K562 (cell line): ENCODE measurements around the gene CYP26A1. TPM values are rescaled to one million over a fixed set of nuclear protein-coding genes. Genes with fewer than 3 reads are reported as not detected.

Experiments
- ATAC-seq: fragments of 200-7000 bp; cut with Tn5 transposase; 3 replicates; pipeline ENCODE4 v1.9.1; 2020; ENCODE audit warnings: moderate library complexity
- BruUV-seq: library from RNA; stranded (reverse); fragments of 400-500 nt; replicated peaks from 2 replicates; lab custom pipeline; 2021; lab: Mats Ljungman, UMichigan
- CTCF ChIA-PET: fragments of 300-600 bp; formaldehyde crosslinking; extraction: SDS; loops from one replicate; lab custom pipeline; 2021; ENCODE audit warnings: low intra/inter-chr PET ratio; lab: Yijun Ruan, JAX
- POLR2A ChIA-PET: fragments of 300-600, 350-650 bp; sonication (Branson Sonifier 250); formaldehyde crosslinking; extraction: SDS; loops from one replicate; lab custom pipeline; 2021; ENCODE audit warnings: antibody characterized with exemption, inconsistent platforms; lab: Yijun Ruan, JAX
- DNase-seq, 4 experiments: peaks; one replicate each; pipeline versions ENCODE4 v3.0.0 to v3.0.0-alpha.2; 2011 to 2018; ENCODE audit warnings: low spot score in 3 of 4, mixed read lengths in 3 of 4; ENCODE audit errors: extremely low read depth in 1 of 4
- FAIRE-seq: peaks from 2 replicates; lab custom pipeline; 2011; peaks lifted over from hg19 to GRCh38; lab: Jason Lieb, UNC
- H2AFZ ChIP-seq: 2 replicates; pipeline ENCODE4 v1.6.0; 2011; ENCODE audit warnings: low read depth, low read length, control low read depth, inconsistent platforms
- H3K27ac ChIP-seq: fragments of 200-600 bp; 3 replicates; pipeline ENCODE4 v1.8.0; 2011; ENCODE audit warnings: low read depth, mild to moderate bottlenecking, control low read depth, inconsistent platforms, low read length, moderate library complexity, mixed read lengths; ENCODE audit errors: extremely low read depth
- H3K27me3 ChIP-seq, 2 experiments: fragments of 300-600 bp in 1 of 2; 2 replicates in 1 of 2; 3 replicates in 1 of 2; pipeline versions ENCODE4 v1.6.0 to v1.8.0; 2011; ENCODE audit warnings: inconsistent platforms in 2 of 2, low read length in 2 of 2, mild to moderate bottlenecking in 1 of 2, mixed read lengths in 1 of 2, moderate library complexity in 1 of 2; ENCODE audit not compliant: control insufficient read depth in 2 of 2, insufficient read depth in 2 of 2
- H3K36me3 ChIP-seq: fragments of 300-600 bp; 3 replicates; pipeline ENCODE4 v1.8.0; 2011; ENCODE audit warnings: mild to moderate bottlenecking, low read length, inconsistent platforms; ENCODE audit not compliant: control insufficient read depth, insufficient read depth
- H3K4me1 ChIP-seq, 2 experiments: fragments of 200-600 bp in 1 of 2; replicated peaks in 1 of 2; 2 replicates in 1 of 2; 3 replicates in 1 of 2; pipeline versions ENCODE4 v1.5.1 to v1.8.0; 2011; ENCODE audit warnings: inconsistent platforms in 2 of 2, low read length in 2 of 2, mild to moderate bottlenecking in 1 of 2, mixed read lengths in 1 of 2, moderate library complexity in 1 of 2; ENCODE audit not compliant: control insufficient read depth in 2 of 2, insufficient read depth in 2 of 2
- H3K4me2 ChIP-seq: 2 replicates; pipeline ENCODE4 v1.6.1; 2011; ENCODE audit warnings: low read length, control low read depth, inconsistent platforms, mixed read lengths; ENCODE audit not compliant: insufficient read depth
- H3K4me3 ChIP-seq: fragments of 200-600 bp; sonication (generic), shearing (Covaris generic); 2 replicates; pipeline ENCODE4 v1.5.1; 2016; ENCODE audit warnings: control low read depth, inconsistent platforms
- H3K79me2 ChIP-seq: fragments of 200-600 bp; 3 replicates; pipeline ENCODE4 v1.8.0; 2011; ENCODE audit warnings: low read length, inconsistent platforms; ENCODE audit not compliant: control insufficient read depth, insufficient read depth
- H3K9ac ChIP-seq, 2 experiments: 2 replicates each; pipeline versions ENCODE4 v1.6.0 to v1.6.1; 2011; ENCODE audit warnings: low read depth in 2 of 2, low read length in 2 of 2, control low read depth in 1 of 2, inconsistent platforms in 1 of 2, mild to moderate bottlenecking in 1 of 2, mixed read lengths in 1 of 2; ENCODE audit not compliant: insufficient read depth in 1 of 2
- H3K9me1 ChIP-seq: one replicate; pipeline ENCODE4 v1.6.0; 2011; ENCODE audit warnings: inconsistent platforms, mild to moderate bottlenecking, low read length, moderate library complexity; ENCODE audit not compliant: control insufficient read depth, insufficient read depth
- H3K9me3 ChIP-seq: replicated peaks from 2 replicates; pipeline ENCODE4 v1.5.1; 2011; ENCODE audit warnings: low read depth, low read length, inconsistent platforms; ENCODE audit not compliant: control insufficient read depth, insufficient read depth
- H4K20me1 ChIP-seq: replicated peaks from 2 replicates; pipeline ENCODE4 v1.6.1; 2011; ENCODE audit warnings: low read length, inconsistent platforms, mixed read lengths; ENCODE audit not compliant: control insufficient read depth, insufficient read depth
- HDAC3 ChIP-seq: fragments of 450-650 bp; IDR thresholded peaks from 2 replicates; pipeline ENCODE4 v1.6.1; 2018; ENCODE audit warnings: borderline replicate concordance, mild to moderate bottlenecking, moderate library complexity; ENCODE audit not compliant: partially characterized antibody
- HMG20B ChIP-seq: fragments of 250-450 bp; sonication (Bioruptor Pico); IDR thresholded peaks from 2 replicates; pipeline ENCODE4 v1.5.0; 2021; ENCODE audit warnings: mild to moderate bottlenecking
- MYC ChIP-seq, 2 experiments: fragments of 250-450 bp in 1 of 2; sonication (Bioruptor Pico) in 1 of 2; IDR thresholded peaks; 2 replicates each; pipeline versions ENCODE4 v1.5.1 to v1.6.1; 2012 to 2021; ENCODE audit warnings: low read depth in 2 of 2, borderline replicate concordance in 1 of 2, improper control_type of control experiment in 1 of 2, low read length in 1 of 2, mild to moderate bottlenecking in 1 of 2, moderate library complexity in 1 of 2
- NCOA4 ChIP-seq: fragments of 450-650 bp; IDR thresholded peaks from 2 replicates; pipeline ENCODE4 v1.6.1; 2018; ENCODE audit warnings: mild to moderate bottlenecking; ENCODE audit not compliant: partially characterized antibody
- PHF20 ChIP-seq: fragments of 450-650 bp; IDR thresholded peaks from 2 replicates; pipeline ENCODE4 v1.6.1; 2018; ENCODE audit not compliant: partially characterized antibody
- TCFL5 ChIP-seq: fragments of 250-450 bp; sonication (Bioruptor Pico); conservative IDR thresholded peaks from 2 replicates; pipeline ENCODE4 v1.6.1; 2021; ENCODE audit warnings: mild to moderate bottlenecking, moderate library complexity, matching md5 sums
- TOE1 ChIP-seq, 2 experiments: fragments of 450-650 bp in 1 of 2; sonication (generic) in 1 of 2; formaldehyde crosslinking in 1 of 2; IDR thresholded peaks; 2 replicates each; pipeline versions ENCODE4 v1.7.1 to v1.8.0; 2016 to 2022; ENCODE audit warnings: borderline replicate concordance in 2 of 2, mild to moderate bottlenecking in 2 of 2, antibody characterized with exemption in 1 of 2, inconsistent platforms in 1 of 2, low read depth in 1 of 2, missing genetic modification reagents in 1 of 2, moderate library complexity in 1 of 2
- WGBS: fragments of 100-300 bp; shearing (Covaris generic); methylation state at CpG from one replicate; pipeline ENCODE4 v1.1.6; 2016; ENCODE audit warnings: low coverage, mixed read lengths; ENCODE audit not compliant: insufficient coverage; ENCODE audit errors: missing lambda C conversion rate; 5-methylcytosine and 5-hydroxymethylcytosine counted together
- in situ Hi-C: fragments of 300-500 bp; cut with MboI; formaldehyde crosslinking; loops from 4 replicates; pipeline ENCODE4 v1.15.0; 2018; ENCODE audit warnings: inconsistent platforms, mixed read lengths
- intact Hi-C: fragments of 100-400 bp; cut with micrococcal nuclease; formaldehyde crosslinking; loops from 2 replicates; pipeline ENCODE4 v1.14.2; 2022
- polyA plus RNA-seq, 8 experiments: library from polyadenylated mRNA; depleted of rRNA in 4 of 8; stranded (reverse) in 5 of 8; unstranded in 3 of 8; fragments of >200 nt; fragmentation: Nextera tagmentation in 2 of 8; fragmentation: Illumina TruSeq in 1 of 8; extraction: Ambion mirVana in 2 of 8; extraction: Trizol in 1 of 8; gene quantifications; 2 replicates each; pipeline versions ENCODE4 v1.2.1 to v1.2.3, GENCODE V29; 2011 to 2014; ENCODE audit warnings: inconsistent platforms in 1 of 8, missing spikeins in 1 of 8
- total RNA-seq, 7 experiments: library from RNA; depleted of rRNA in 6 of 7; stranded (reverse); fragments of >200 nt in 6 of 7; fragmentation: Illumina TruSeq in 2 of 7; extraction: Trizol in 2 of 7; gene quantifications; 2 replicates each; pipeline versions ENCODE4 v1.2.1 to v1.2.3, GENCODE V29; 2011 to 2021; ENCODE audit warnings: low replicate concordance in 1 of 7
- TF ChIP-seq, protein P1 (sequence below), 2 experiments: fragments of 250-450 bp in 1 of 2; fragments of 450-650 bp in 1 of 2; sonication (Bioruptor Pico) in 1 of 2; IDR thresholded peaks; 2 replicates each; pipeline versions ENCODE4 v1.6.1 to v1.8.0; 2016 to 2021; ENCODE audit warnings: mild to moderate bottlenecking in 2 of 2, moderate library complexity in 2 of 2, missing compliant biosample characterization in 1 of 2, missing genetic modification characterization in 1 of 2
- TF ChIP-seq, protein P2 (sequence below), 2 experiments: fragments of 450-650 bp; IDR thresholded peaks; 2 replicates each; pipeline ENCODE4 v1.6.1; 2016; ENCODE audit warnings: mild to moderate bottlenecking in 2 of 2, borderline replicate concordance in 1 of 2, low read depth in 1 of 2, moderate library complexity in 1 of 2
- TF ChIP-seq, protein P3 (sequence below): sonication (generic); formaldehyde crosslinking; IDR thresholded peaks from 2 replicates; pipeline ENCODE4 v1.8.0; 2022; ENCODE audit warnings: missing genetic modification reagents, mild to moderate bottlenecking, borderline replicate concordance

Gene CYP26A1
- total and polyA plus RNA-seq, 9 of the 15 experiments (the other 6 are each of a cell fraction or from before 2014, with no cell fraction given), result 0.11 to 5.1 (median 1.6) TPM

DNA sequence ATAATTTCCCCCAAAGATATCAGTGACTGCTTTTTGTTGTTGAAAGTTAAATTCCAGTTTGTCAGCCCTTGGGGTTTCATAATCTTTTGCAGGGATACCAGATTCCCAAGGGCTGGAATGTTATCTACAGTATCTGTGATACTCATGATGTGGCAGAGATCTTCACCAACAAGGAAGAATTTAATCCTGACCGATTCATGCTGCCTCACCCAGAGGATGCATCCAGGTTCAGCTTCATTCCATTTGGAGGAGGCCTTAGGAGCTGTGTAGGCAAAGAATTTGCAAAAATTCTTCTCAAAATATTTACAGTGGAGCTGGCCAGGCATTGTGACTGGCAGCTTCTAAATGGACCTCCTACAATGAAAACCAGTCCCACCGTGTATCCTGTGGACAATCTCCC, 3.2 kb downstream of the CYP26A1 start:
- FAIRE-seq (no peak), ATAC-seq (no peak), DNase-seq (no peak)
- Histone ChIP-seq H3K4me2 (no peak overlapping the region), H4K20me1 (no peaks in the 10 kb centered on the region; the same call in 1 of the 2 replicates), H3K27me3 (peaks cover 2 to 6% of the 10 kb centered on the region in 2 experiments; a peak in 3 of 5 replicates), H3K9me1 (peaks cover 2% of the 10 kb centered on the region), H3K4me1 (peaks cover 23 to 35% of the 10 kb centered on the region in 2 experiments; a peak in 4 of 5 replicates), H2AFZ (no peak overlapping the region), H3K9ac (no peak overlapping the region), H3K79me2 (no peaks in the 10 kb centered on the region), H3K9me3 (peaks cover 2% of the 10 kb centered on the region; the same call in 1 of the 2 replicates), H3K4me3 (no peak overlapping the region), H3K27ac (no peak overlapping the region), H3K36me3 (no peaks in the 10 kb centered on the region)
- POLR2A ChIA-PET, result no interaction called here
- in situ Hi-C loops, result no loop called here
- no TSS peak for BruUV-seq
- 9% methylated on average over 1 of the region's 2 CpGs for WGBS
- CTCF ChIA-PET, result no interaction called here
- intact Hi-C loops, result loop anchor here (5.0 to 10.0 kb wide), 2 partner anchors 70 to 482 kb away; partner anchors contain the start of gene KIF11
- TF ChIP-seq TCFL5 (CRISPR knock-in tag) (no peak), NCOA4 (no peak), HMG20B (CRISPR knock-in tag) (no peak), TOE1 (IDR thresholded peaks at IDR 0.05; ENCODE audit: borderline replicate concordance) (no peak), TOE1 (CRISPR knock-in tag; IDR thresholded peaks at IDR 0.05; ENCODE audit: borderline replicate concordance, low read depth) (no peak), MYC (IDR thresholded peaks at IDR 0.05; ENCODE audit: low read depth, low read length) (no peak), MYC (CRISPR knock-in tag; IDR thresholded peaks at IDR 0.05; ENCODE audit: borderline replicate concordance, low read depth) (no peak), PHF20 (no peak), HDAC3 (no peak)
- TF ChIP-seq, protein P1, sequence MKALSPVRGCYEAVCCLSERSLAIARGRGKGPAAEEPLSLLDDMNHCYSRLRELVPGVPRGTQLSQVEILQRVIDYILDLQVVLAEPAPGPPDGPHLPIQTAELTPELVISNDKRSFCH (CRISPR knock-in tag; IDR thresholded peaks at IDR 0.05), result no peak
- TF ChIP-seq, protein P1 (tag; IDR thresholded peaks at IDR 0.05), result no peak
- TF ChIP-seq, protein P2, sequence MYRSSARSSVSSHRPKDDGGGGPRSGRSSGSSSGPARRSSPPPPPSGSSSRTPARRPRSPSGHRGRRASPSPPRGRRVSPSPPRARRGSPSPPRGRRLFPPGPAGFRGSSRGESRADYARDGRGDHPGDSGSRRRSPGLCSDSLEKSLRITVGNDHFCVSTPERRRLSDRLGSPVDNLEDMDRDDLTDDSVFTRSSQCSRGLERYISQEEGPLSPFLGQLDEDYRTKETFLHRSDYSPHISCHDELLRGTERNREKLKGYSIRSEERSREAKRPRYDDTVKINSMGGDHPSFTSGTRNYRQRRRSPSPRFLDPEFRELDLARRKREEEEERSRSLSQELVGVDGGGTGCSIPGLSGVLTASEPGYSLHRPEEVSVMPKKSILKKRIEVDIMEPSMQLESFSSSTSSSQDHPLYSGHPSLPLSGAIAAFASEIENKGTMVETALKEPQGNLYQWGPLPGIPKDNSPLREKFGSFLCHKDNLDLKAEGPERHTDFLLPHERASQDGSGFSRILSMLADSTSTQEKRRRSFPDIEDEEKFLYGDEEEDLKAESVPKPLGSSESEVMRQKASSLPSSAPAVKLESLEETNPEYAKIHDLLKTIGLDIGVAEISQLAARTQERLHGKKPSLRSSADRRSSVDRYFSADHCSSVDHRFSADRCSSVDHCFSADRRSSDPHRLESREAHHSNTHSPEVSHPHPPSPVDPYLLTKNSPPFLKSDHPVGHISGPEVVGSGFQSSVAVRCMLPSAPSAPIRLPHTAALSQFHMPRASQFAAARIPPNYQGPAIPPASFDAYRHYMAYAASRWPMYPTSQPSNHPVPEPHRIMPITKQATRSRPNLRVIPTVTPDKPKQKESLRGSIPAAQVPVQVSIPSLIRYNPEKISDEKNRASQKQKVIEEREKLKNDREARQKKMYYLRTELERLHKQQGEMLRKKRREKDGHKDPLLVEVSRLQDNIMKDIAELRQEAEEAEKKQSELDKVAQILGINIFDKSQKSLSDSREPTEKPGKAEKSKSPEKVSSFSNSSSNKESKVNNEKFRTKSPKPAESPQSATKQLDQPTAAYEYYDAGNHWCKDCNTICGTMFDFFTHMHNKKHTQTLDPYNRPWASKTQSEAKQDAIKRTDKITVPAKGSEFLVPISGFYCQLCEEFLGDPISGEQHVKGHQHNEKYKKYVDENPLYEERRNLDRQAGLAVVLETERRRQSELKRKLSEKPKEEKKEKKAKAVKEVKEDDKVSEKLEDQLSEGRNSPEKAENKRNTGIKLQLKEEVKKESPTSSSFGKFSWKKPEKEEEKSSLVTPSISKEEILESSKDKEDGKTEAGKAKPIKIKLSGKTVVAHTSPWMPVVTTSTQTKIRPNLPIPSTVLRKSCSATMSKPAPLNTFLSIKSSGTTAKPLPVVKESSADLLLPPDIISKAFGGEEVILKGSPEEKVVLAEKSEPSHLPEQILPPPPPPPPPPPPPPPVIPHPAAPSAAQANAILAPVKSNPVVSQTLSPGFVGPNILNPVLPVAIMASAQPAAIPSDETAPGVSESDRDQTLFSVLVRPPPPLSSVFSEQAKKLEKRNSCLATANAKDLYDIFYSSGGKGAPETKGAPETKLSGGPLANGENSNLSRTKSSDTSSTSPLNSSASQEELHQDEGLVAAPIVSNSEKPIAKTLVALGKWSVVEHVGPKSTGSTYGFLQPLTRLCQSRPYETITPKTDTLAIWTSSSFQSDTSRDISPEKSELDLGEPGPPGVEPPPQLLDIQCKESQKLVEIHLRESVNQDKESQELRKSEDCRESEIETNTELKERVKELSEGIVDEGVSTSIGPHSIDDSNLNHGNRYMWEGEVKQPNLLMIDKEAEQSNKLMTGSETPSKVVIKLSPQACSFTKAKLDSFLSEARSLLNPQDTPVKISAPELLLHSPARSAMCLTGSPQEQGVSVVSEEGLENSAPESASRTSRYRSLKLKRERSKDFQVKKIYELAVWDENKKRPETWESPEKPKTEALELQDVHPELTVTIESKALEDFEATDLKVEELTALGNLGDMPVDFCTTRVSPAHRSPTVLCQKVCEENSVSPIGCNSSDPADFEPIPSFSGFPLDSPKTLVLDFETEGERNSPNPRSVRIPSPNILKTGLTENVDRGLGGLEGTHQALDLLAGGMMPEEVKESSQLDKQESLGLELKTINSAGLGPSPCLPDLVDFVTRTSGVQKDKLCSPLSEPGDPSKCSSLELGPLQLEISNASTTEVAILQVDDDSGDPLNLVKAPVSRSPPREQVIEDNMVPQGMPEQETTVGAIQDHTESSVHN (IDR thresholded peaks at IDR 0.05; ENCODE audit: borderline replicate concordance in 1 of 2, low read depth in 1 of 2), result no peak
- TF ChIP-seq, protein P3, sequence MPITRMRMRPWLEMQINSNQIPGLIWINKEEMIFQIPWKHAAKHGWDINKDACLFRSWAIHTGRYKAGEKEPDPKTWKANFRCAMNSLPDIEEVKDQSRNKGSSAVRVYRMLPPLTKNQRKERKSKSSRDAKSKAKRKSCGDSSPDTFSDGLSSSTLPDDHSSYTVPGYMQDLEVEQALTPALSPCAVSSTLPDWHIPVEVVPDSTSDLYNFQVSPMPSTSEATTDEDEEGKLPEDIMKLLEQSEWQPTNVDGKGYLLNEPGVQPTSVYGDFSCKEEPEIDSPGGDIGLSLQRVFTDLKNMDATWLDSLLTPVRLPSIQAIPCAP (CRISPR knock-in tag), result no peak
